ENCODE results near the gene TSPYL4. TPM values are rescaled to one million over a fixed set of nuclear protein-coding genes. Genes with fewer than 3 reads are reported as not detected.

The TSPYL4 gene
- total RNA-seq, 3 donors from 2014 or later, result 15.2 to 22.2 (median 19.0) TPM

DNA sequence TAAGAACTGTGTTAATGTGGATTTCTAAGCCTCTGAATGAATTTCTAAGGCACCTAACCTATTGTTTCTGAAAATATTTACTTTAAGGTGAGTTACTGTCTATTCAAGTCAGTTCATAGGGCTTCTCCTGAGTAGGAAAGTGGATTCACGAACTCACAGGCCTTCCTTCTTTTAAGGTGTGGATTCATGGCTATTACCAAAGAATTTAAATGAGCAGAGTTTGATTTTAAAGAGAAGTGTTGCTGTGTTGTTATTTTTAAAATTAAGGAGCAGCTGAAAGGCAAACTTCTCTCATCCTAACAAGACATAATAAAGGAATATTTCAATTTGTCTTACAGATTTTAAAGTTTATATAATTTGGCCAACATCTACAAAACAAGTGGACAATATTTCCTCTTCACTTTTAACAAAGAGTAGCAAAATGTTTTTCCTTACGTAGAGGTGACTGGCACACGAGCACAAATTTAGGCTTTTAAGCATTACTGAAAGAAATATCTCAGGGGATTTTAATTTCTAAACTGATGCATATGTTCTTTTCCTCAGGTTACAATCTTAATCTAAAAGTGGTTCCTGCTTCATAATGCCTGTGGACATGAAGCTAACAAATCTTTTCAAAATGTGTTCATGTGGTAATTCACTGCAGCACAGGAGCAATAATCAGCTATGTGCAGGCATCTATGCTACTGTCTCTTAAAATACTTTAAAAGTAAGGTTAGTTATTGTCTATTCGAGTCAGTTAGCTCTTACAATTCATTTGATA is 602 bp upstream of the TSPYL4 start:
- TF ChIP-seq POLR2AphosphoS5 (IDR thresholded peaks at IDR 0.05), result no peak
- TF ChIP-seq, protein P1, sequence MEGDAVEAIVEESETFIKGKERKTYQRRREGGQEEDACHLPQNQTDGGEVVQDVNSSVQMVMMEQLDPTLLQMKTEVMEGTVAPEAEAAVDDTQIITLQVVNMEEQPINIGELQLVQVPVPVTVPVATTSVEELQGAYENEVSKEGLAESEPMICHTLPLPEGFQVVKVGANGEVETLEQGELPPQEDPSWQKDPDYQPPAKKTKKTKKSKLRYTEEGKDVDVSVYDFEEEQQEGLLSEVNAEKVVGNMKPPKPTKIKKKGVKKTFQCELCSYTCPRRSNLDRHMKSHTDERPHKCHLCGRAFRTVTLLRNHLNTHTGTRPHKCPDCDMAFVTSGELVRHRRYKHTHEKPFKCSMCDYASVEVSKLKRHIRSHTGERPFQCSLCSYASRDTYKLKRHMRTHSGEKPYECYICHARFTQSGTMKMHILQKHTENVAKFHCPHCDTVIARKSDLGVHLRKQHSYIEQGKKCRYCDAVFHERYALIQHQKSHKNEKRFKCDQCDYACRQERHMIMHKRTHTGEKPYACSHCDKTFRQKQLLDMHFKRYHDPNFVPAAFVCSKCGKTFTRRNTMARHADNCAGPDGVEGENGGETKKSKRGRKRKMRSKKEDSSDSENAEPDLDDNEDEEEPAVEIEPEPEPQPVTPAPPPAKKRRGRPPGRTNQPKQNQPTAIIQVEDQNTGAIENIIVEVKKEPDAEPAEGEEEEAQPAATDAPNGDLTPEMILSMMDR (IDR thresholded peaks at IDR 0.05), result no peak
- no peak for TF ChIP-seq POLR2A (IDR thresholded peaks at IDR 0.05)
- H3K27ac ChIP-seq, result peak overlapping the region; percentile 94 to 96
- intact Hi-C loops (cut with DNase I; ENCODE audit: low total_unique reads), result no loop called here

GRCh38 chr6:116253188-116253504 is 729 bp downstream of the TSPYL4 start:
- intact Hi-C loops (cut with DNase I; ENCODE audit: low total_unique reads), result no loop called here
- H3K36me3 ChIP-seq, result no peaks in the 10 kb centered on the region
- DNase-seq (ENCODE audit: low spot score in 2 of 2), result no peak
- peak overlapping the region; percentile 94 to 96 for H3K27ac ChIP-seq
- peaks cover 0 to 20% of the 10 kb centered on the region in 2 donors for H3K4me1 ChIP-seq
- H3K4me3 ChIP-seq, result peak overlapping the region; percentile 85 to 93 (median 91)
- no peaks in the 10 kb centered on the region for H3K9me3 ChIP-seq
- H3K27me3 ChIP-seq, result no peaks in the 10 kb centered on the region
- TF ChIP-seq POLR2A (IDR thresholded peaks at IDR 0.05) (no peak), POLR2AphosphoS5 (IDR thresholded peaks at IDR 0.05) (no peak)
- TF ChIP-seq, protein P1 (IDR thresholded peaks at IDR 0.05), result no peak

More for the DNA sequence above, 602 bp upstream of the TSPYL4 start:
- no peak for DNase-seq (ENCODE audit: low spot score in 2 of 2)
- Histone ChIP-seq H3K36me3 (no peaks in the 10 kb centered on the region), H3K4me3 (peak overlapping the region; percentile 85 to 93 (median 91)), H3K9me3 (no peaks in the 10 kb centered on the region), H3K27me3 (no peaks in the 10 kb centered on the region), H3K4me1 (peaks cover 0 to 20% of the 10 kb centered on the region in 2 donors)

DNA sequence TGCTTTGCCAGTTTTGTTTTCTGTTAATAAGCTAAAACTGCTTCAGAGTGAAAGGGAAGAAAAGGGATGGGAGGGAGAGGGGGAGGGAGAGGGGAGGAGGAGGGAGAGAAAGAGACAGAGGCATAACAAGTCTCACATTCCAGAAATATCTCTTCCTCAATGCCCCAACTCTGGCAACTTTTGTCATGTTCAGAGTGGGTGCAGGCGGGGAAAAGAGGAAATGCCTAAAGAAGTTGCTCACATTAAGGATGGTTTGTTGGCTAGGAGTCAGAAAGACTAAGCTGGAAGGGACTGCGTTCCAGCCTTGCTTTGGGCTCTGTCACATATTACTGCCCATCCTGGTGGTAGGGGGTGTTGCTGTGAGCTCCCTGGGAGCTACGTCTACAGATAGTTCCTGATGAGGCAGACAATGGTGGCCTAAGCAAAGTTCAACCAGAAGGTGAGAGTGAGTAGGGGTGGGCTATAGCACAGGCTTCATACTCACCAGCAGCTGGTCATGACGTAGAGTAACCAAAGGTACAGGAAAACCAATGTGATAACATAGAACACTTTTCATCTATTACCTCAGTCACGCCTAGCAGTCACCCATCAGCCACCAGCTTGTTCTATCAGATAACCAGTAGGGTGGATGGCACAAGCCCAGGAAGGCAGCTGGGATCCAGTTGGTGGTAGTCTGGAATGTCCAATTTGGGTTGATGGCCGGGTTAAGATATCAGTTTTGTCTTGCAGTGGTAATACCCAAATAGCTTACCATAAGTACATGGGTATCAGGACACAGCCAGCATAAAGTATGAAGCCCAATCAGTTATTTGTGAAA is 2.1 kb downstream of the TSPYL4 start:
- Histone ChIP-seq H3K4me1 (peaks cover 0 to 20% of the 10 kb centered on the region in 2 donors), H3K4me3 (peak overlapping the region in 2 of 3 donors; percentile 91 to 93)

DNA sequence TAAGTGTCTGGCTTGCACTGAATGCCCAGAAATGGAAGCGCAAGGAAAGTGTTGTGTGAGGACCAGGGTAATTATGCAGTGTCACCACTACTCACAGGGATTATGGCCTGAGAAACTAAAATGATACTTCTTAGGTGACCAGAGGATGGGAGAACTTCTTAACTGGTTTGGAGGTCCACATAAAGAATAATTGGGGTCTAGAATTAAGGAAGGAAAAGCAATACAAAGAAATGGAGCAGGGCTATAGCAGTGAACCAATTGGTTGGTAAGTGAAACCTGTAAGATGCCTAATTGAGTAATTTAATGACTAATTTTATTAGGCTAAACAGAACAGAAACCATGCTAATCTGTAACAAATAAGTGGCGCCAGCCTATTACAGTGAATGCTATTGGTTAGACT is 5.3 kb downstream of the TSPYL4 start:
- Histone ChIP-seq H3K4me1 (peaks cover 0 to 20% of the 10 kb centered on the region in 2 donors), H3K9me3 (no peaks in the 10 kb centered on the region), H3K4me3 (no peak overlapping the region), H3K36me3 (no peaks in the 10 kb centered on the region), H3K27ac (no peak overlapping the region), H3K27me3 (no peaks in the 10 kb centered on the region)
- TF ChIP-seq POLR2A (IDR thresholded peaks at IDR 0.05) (no peak), POLR2AphosphoS5 (IDR thresholded peaks at IDR 0.05) (no peak)
- TF ChIP-seq, protein P1 (IDR thresholded peaks at IDR 0.05), result no peak
- DNase-seq (ENCODE audit: low spot score in 2 of 2), result no peak
- intact Hi-C loops (cut with DNase I; ENCODE audit: low total_unique reads), result no loop called here

More for the DNA sequence above, 2.1 kb downstream of the TSPYL4 start:
- Histone ChIP-seq H3K27me3 (no peaks in the 10 kb centered on the region), H3K9me3 (no peaks in the 10 kb centered on the region), H3K36me3 (no peaks in the 10 kb centered on the region), H3K27ac (peak overlapping the region; percentile 12 to 20)
- DNase-seq (ENCODE audit: low spot score in 2 of 2), result no peak
- TF ChIP-seq, protein P1 (IDR thresholded peaks at IDR 0.05), result no peak
- TF ChIP-seq POLR2AphosphoS5 (IDR thresholded peaks at IDR 0.05) (no peak), POLR2A (IDR thresholded peaks at IDR 0.05) (no peak)
- intact Hi-C loops (cut with DNase I; ENCODE audit: low total_unique reads), result no loop called here

DNA sequence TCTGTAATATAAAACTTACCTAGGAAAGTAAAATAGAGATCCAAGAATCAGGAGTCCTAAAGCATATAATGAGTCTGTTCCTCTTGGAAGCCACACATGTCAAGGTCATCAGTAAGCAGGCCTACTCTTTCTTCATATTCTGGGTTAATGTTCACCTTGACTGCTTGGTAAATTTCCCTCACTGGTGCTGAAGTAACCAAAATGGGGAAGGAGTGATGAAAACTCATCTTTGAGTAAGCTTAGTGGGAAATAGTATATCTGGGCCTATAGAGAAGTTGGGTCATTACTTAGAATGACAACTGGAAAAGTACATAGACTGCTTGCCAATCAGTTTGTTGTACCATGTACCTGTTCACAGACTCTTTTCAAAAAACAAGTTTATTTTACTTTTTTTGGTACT is 6.6 kb downstream of the TSPYL4 start:
- DNase-seq (ENCODE audit: low spot score in 2 of 2), result no peak
- H3K4me3 ChIP-seq, result no peak overlapping the region
- no peaks in the 10 kb centered on the region for H3K9me3 ChIP-seq
- no peaks in the 10 kb centered on the region for H3K36me3 ChIP-seq
- H3K27me3 ChIP-seq, result no peaks in the 10 kb centered on the region
- peaks cover 0 to 14% of the 10 kb centered on the region in 2 donors for H3K4me1 ChIP-seq
- H3K27ac ChIP-seq, result no peak overlapping the region
- intact Hi-C loops (cut with DNase I; ENCODE audit: low total_unique reads), result no loop called here
- no peak for TF ChIP-seq POLR2AphosphoS5 (IDR thresholded peaks at IDR 0.05)
- TF ChIP-seq, protein P1 (IDR thresholded peaks at IDR 0.05), result no peak
- TF ChIP-seq POLR2A (IDR thresholded peaks at IDR 0.05), result no peak
